ENCODE results near the gene PTGS1.
"Not testable (repeated sequence)": the region's sequence is repeated elsewhere in the genome, so short reads cannot be mapped to it uniquely, and the experiment has no call there.

Gene PTGS1

GRCh38 chr9:122349201-122349600 is 21.6 kb upstream of the PTGS1 start:
- TF ChIP-seq, protein P1, sequence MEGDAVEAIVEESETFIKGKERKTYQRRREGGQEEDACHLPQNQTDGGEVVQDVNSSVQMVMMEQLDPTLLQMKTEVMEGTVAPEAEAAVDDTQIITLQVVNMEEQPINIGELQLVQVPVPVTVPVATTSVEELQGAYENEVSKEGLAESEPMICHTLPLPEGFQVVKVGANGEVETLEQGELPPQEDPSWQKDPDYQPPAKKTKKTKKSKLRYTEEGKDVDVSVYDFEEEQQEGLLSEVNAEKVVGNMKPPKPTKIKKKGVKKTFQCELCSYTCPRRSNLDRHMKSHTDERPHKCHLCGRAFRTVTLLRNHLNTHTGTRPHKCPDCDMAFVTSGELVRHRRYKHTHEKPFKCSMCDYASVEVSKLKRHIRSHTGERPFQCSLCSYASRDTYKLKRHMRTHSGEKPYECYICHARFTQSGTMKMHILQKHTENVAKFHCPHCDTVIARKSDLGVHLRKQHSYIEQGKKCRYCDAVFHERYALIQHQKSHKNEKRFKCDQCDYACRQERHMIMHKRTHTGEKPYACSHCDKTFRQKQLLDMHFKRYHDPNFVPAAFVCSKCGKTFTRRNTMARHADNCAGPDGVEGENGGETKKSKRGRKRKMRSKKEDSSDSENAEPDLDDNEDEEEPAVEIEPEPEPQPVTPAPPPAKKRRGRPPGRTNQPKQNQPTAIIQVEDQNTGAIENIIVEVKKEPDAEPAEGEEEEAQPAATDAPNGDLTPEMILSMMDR (IDR thresholded peaks at IDR 0.05; ENCODE audit: low read depth, low read length, missing control alignments) = no peak
- no peak overlapping the region for H3K4me3 ChIP-seq (ENCODE audit: low read depth, low read length)
- no peak for DNase-seq (ENCODE audit: low read depth)
- in situ Hi-C loops (cut with HindIII; ENCODE audit: low sequenced_read_pairs) = loop anchor here (25.0 kb wide), 1 partner anchor 112 kb away; the partner anchor contains the start of gene LHX6

DNA sequence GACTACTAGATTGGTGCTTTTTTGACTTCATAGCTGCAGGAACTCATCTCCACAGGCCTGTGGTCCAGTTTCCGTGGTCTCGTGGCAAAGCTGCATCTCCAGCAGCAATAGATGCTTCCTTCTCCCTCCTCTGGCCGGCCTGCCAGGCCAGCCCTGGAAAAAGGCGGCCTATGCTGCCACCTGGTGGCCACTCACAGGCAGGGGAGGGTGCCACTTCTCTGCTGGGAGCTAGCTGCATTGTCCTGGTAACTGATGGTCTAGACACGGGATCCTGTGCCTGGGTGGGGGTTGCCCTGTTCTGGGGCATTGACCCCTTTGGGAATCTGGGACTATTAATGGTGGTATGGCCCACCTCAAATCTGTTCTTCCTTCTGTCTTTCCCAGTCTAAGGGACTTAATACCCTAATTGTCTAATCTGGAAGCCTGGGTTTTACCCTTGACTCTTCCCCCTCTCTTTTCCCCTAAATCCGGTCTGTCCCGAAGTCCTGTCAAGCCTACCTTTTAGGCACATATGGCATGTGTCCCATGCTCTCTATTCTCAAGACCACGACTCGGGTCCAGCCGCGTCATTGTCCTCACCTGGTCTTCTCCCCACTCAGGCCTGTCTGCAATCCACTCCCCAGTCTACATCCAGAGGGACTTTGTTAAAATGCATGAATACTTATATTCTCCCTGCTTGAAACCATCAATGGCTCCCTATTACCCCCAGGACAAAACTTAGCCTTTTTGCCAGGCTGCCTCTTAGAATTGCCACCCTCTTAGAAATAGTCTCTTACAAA is 20.1 kb upstream of the PTGS1 start:
- TF ChIP-seq, protein P1 (IDR thresholded peaks at IDR 0.05; ENCODE audit: low read depth, low read length, missing control alignments) = peak; percentile 94
- peak; percentile 31 for DNase-seq (ENCODE audit: low read depth)
- in situ Hi-C loops (cut with HindIII; ENCODE audit: low sequenced_read_pairs) = loop anchor here (5.0 kb wide), 1 partner anchor 223 kb away; no protein-coding TSS in a partner anchor
- H3K4me3 ChIP-seq (ENCODE audit: low read depth, low read length) = no peak overlapping the region

GRCh38 chr9:122354536-122355199 is 16.2 kb upstream of the PTGS1 start:
- in situ Hi-C loops (cut with HindIII; ENCODE audit: low sequenced_read_pairs) = loop anchor here (5.0 kb wide), 1 partner anchor 227 kb away; no protein-coding TSS in a partner anchor
- H3K4me3 ChIP-seq (ENCODE audit: low read depth, low read length) = no peak overlapping the region
- TF ChIP-seq, protein P1 (IDR thresholded peaks at IDR 0.05; ENCODE audit: low read depth, low read length, missing control alignments) = no peak
- no peak for DNase-seq (ENCODE audit: low read depth)

DNA sequence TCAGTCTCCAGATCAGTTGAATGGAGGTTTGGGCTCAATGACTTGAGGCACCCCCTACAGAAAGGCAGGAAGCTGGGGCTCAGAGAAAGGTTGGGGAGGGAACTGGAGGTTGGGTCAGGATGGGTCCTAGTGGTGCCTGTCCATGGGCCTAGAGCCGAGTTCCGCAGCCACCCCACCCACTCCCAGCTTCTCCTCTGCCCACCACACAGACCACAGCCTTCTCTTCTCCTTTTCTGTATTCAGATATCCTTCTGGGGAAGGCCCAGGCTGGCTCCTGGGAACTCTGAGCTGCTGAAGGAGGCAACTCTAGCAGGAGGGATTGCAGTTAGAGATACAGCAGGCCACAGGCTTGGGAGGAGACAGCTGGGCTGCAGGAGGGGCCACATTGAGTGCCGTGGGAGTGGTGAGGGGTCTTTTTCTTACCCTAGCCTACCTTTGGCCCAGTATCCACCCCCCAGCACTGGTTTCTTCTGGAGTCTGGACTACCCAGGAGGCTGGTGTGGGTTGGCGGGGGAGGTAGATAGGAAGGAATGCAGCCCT is 15.4 kb upstream of the PTGS1 start:
- TF ChIP-seq, protein P1 (IDR thresholded peaks at IDR 0.05; ENCODE audit: low read depth, low read length, missing control alignments) = no peak
- no peak overlapping the region for H3K4me3 ChIP-seq (ENCODE audit: low read depth, low read length)
- in situ Hi-C loops (cut with HindIII; ENCODE audit: low sequenced_read_pairs) = no loop called here
- no peak for DNase-seq (ENCODE audit: low read depth)

GRCh38 chr9:122356627-122357026 is 14.2 kb upstream of the PTGS1 start:
- DNase-seq (ENCODE audit: low read depth) = no peak
- TF ChIP-seq, protein P1 (IDR thresholded peaks at IDR 0.05; ENCODE audit: low read depth, low read length, missing control alignments) = peak; percentile 48
- H3K4me3 ChIP-seq (ENCODE audit: low read depth, low read length) = no peak overlapping the region
- in situ Hi-C loops (cut with HindIII; ENCODE audit: low sequenced_read_pairs) = no loop called here

- DNase-seq (ENCODE audit: low read depth) = no peak
- TF ChIP-seq, protein P1 (IDR thresholded peaks at IDR 0.05; ENCODE audit: low read depth, low read length, missing control alignments) = no peak
- in situ Hi-C loops (cut with HindIII; ENCODE audit: low sequenced_read_pairs) = no loop called here
- no peak overlapping the region for H3K4me3 ChIP-seq (ENCODE audit: low read depth, low read length)
Measured at GRCh38 chr9:122360891-122361290, 9.9 kb upstream of the PTGS1 start.

DNA sequence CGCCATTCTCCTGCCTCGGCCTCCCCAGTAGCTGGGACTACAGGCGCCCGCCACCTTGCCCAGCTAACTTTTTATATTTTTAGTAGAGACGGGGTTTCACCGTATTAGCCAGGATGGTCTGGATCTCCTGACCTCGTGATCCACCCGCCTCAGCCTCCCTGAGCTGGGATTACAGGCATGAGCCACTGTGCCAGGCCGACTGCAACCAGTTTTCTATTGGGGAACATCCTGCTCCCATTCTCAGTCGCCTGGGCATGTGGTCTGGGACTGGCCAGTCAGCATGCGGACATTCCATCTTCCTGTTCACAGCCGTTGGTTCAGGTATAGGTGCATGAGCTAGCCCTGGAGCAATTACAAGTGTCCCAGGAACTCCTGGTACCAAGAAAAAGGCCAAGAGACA is 7.7 kb upstream of the PTGS1 start:
- DNase-seq (ENCODE audit: low read depth); H3K4me3 ChIP-seq (ENCODE audit: low read depth, low read length); in situ Hi-C loops (cut with HindIII; ENCODE audit: low sequenced_read_pairs): not testable (repeated sequence)
